ENCODE results near the gene GCN1.

GRCh38 chr12:120093336-120093591, 101.3 kb downstream of the GCN1 start:
- no peak for TF ChIP-seq CTCF (IDR thresholded peaks at IDR 0.05)
- no peak for TF ChIP-seq POLR2A (IDR thresholded peaks at IDR 0.05)
